ENCODE results near the gene PUM2. TPM values are rescaled to one million over a fixed set of nuclear protein-coding genes. Genes with fewer than 3 reads are reported as not detected.

The PUM2 gene
- total RNA-seq, 4 donors from 2014 or later = 62.0 to 78.2 (median 73.5) TPM

GRCh38 chr2:20366672-20367116, 16.1 kb upstream of the PUM2 start:
- DNase-seq (ENCODE audit: low spot score in 2 of 2) = no peak
- Histone ChIP-seq H3K36me3 (no peaks in the 10 kb centered on the region), H3K27ac (no peak overlapping the region), H3K4me1 (no peaks in the 10 kb centered on the region), H3K4me3 (no peak overlapping the region), H3K27me3 (no peaks in the 10 kb centered on the region), H3K9me3 (no peaks in the 10 kb centered on the region)
- WGBS, 2 donors = 78 to 83% methylated on average over 2 of the region's 2 CpGs
- TF ChIP-seq CTCF (IDR thresholded peaks at IDR 0.05) = no peak
- no peak for TF ChIP-seq POLR2A (IDR thresholded peaks at IDR 0.05)
- TF ChIP-seq EP300 (IDR thresholded peaks at IDR 0.05) = no peak

- H3K4me1 ChIP-seq = no peaks in the 10 kb centered on the region
These were observed 14.7 kb upstream of the PUM2 start for GRCh38 chr2:20365249-20365817.

DNA sequence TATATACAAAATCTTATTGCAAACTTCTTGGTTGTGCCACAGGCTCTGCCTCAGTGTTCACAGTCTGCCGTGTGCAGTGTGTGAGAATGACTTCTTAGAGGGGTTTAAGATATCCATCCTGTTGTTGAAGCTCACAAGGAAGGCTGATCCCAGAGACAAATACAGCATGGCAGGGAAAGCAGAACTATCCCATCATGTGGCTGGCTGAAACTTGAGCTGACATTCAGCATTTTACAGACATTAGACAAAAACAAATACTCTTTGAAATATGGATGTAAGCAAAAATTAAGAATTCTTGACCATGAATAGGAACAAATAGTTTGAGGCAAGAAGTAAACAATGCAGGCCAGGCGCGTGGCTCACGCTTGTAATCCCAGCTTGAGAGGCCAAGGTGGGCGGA, 12.9 kb upstream of the PUM2 start:
- no peaks in the 10 kb centered on the region for H3K9me3 ChIP-seq
- no peak for TF ChIP-seq EP300 (IDR thresholded peaks at IDR 0.05)
- H3K36me3 ChIP-seq = no peaks in the 10 kb centered on the region
- no peaks in the 10 kb centered on the region for H3K27me3 ChIP-seq
- H3K4me3 ChIP-seq = no peak overlapping the region
- H3K4me1 ChIP-seq = no peaks in the 10 kb centered on the region
- DNase-seq (ENCODE audit: low spot score in 2 of 2) = no peak
- 80 to 82% methylated on average over 5 of the region's 5 CpGs for WGBS, 2 donors
- no peak overlapping the region for H3K27ac ChIP-seq

More at GRCh38 chr2:20365249-20365817, 14.7 kb upstream of the PUM2 start:
- no peaks in the 10 kb centered on the region for H3K36me3 ChIP-seq
- 83 to 86% methylated on average over 7 of the region's 7 CpGs for WGBS, 2 donors
- TF ChIP-seq POLR2A (IDR thresholded peaks at IDR 0.05) (no peak), EP300 (IDR thresholded peaks at IDR 0.05) (peak in 1 of 2 donors; percentile 12), CTCF (IDR thresholded peaks at IDR 0.05) (no peak)
- no peaks in the 10 kb centered on the region for H3K9me3 ChIP-seq
- DNase-seq (ENCODE audit: low spot score in 2 of 2) = no peak
- no peak overlapping the region for H3K4me3 ChIP-seq
- H3K27ac ChIP-seq = no peak overlapping the region
- H3K27me3 ChIP-seq = no peaks in the 10 kb centered on the region

- 92 to 95% methylated on average over 5 of the region's 5 CpGs for WGBS, 2 donors
- H3K27ac ChIP-seq = no peak overlapping the region
These were observed 12.2 kb upstream of the PUM2 start for GRCh38 chr2:20362701-20363435.

DNA sequence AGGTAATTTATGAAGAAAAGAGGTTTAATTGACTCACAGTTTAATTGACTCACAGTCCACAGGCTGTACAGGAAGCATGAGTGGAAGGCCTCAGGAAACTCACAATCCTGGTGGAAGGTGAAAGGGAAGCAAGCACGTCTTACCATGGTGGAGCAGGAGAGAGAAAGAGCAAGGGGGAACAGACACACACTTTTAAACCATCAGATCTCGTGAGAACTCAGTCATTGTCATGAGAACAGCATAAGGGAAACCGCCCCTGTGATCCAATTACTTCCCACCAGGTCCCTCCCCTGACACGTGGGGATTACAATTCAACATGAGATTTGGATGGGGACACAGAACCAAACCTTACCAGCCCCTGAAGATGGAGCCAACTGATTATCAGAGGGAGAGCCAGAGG, 11.2 kb upstream of the PUM2 start:
- WGBS, 2 donors = 66 to 70% methylated on average over 4 of the region's 4 CpGs
- no peaks in the 10 kb centered on the region for H3K36me3 ChIP-seq
- no peaks in the 10 kb centered on the region for H3K4me1 ChIP-seq
- no peaks in the 10 kb centered on the region for H3K9me3 ChIP-seq
- no peaks in the 10 kb centered on the region for H3K27me3 ChIP-seq
- H3K27ac ChIP-seq = no peak overlapping the region
- DNase-seq (ENCODE audit: low spot score in 2 of 2) = no peak
- no peak for TF ChIP-seq EP300 (IDR thresholded peaks at IDR 0.05)
- no peak for TF ChIP-seq CTCF (IDR thresholded peaks at IDR 0.05)
- TF ChIP-seq POLR2A (IDR thresholded peaks at IDR 0.05) = no peak
- no peak overlapping the region for H3K4me3 ChIP-seq

More at GRCh38 chr2:20362701-20363435, 12.2 kb upstream of the PUM2 start:
- Histone ChIP-seq H3K9me3 (no peaks in the 10 kb centered on the region), H3K27me3 (no peaks in the 10 kb centered on the region), H3K36me3 (no peaks in the 10 kb centered on the region), H3K4me1 (no peaks in the 10 kb centered on the region), H3K4me3 (no peak overlapping the region)
- TF ChIP-seq CTCF (IDR thresholded peaks at IDR 0.05) (no peak), POLR2A (IDR thresholded peaks at IDR 0.05) (no peak), EP300 (IDR thresholded peaks at IDR 0.05) (no peak)
- DNase-seq (ENCODE audit: low spot score in 2 of 2) = no peak

Data from tibial nerve (tissue), 4 donors.